SK-N-SH (cell line): ENCODE data around the gene DIAPH1. TPM values are rescaled to one million over a fixed set of nuclear protein-coding genes. Genes with fewer than 3 reads are reported as not detected.

Source experiments
- CTCF ChIA-PET: fragments of 300-600, 350-600 bp; formaldehyde crosslinking; extraction: SDS; loops from one replicate; lab custom pipeline; 2021; lab: Yijun Ruan, JAX
- POLR2A ChIA-PET: fragments of 350-600 bp; sonication (Branson Sonifier 250); formaldehyde crosslinking; extraction: SDS; loops from one replicate; lab custom pipeline; 2020; ENCODE audit warnings: antibody characterized with exemption, inconsistent platforms; lab: Yijun Ruan, JAX
- DNase-seq: peaks from one replicate; pipeline ENCODE4 v3.0.0; 2012
- H2AFZ ChIP-seq: fragments of 200-600 bp; sonication (generic); 2 replicates; pipeline ENCODE4 v1.8.1; 2016; ENCODE audit warnings: antibody characterized with exemption, mild to moderate bottlenecking, low read depth
- H3F3A ChIP-seq: fragments of 200-600 bp; sonication (generic); replicated peaks from 2 replicates; pipeline ENCODE3; 2016; ENCODE audit warnings: antibody characterized with exemption, mild to moderate bottlenecking; ENCODE audit not compliant: insufficient read depth
- H3K27ac ChIP-seq, 2 experiments: fragments of 200-500 bp in 1 of 2; fragments of 200-600 bp in 1 of 2; sonication (Bioruptor generic) in 1 of 2; sonication (generic), shearing (Covaris generic) in 1 of 2; 2 replicates each; pipeline versions ENCODE4 v1.5.1 to v1.6.1; 2014 to 2016; ENCODE audit warnings: low read depth in 2 of 2, inconsistent platforms in 1 of 2, low read length in 1 of 2, mild to moderate bottlenecking in 1 of 2, mixed read lengths in 1 of 2
- H3K27me3 ChIP-seq: fragments of 200-600 bp; sonication (generic), shearing (Covaris generic); 2 replicates; pipeline ENCODE4 v1.6.1; 2016; ENCODE audit warnings: mixed run types; ENCODE audit not compliant: insufficient read depth
- H3K36me3 ChIP-seq, 2 experiments: fragments of 200-500 bp in 1 of 2; fragments of 200-600 bp in 1 of 2; sonication (Bioruptor generic) in 1 of 2; sonication (generic) in 1 of 2; replicated peaks in 1 of 2; 2 replicates each; pipeline versions ENCODE3 to v1.5.1; 2014 to 2016; ENCODE audit warnings: low read length in 1 of 2, mild to moderate bottlenecking in 1 of 2; ENCODE audit not compliant: insufficient read depth in 2 of 2, control insufficient read depth in 1 of 2
- H3K4me1 ChIP-seq, 2 experiments: fragments of 200-500 bp in 1 of 2; fragments of 200-600 bp in 1 of 2; sonication (Bioruptor generic) in 1 of 2; sonication (generic), shearing (Covaris generic) in 1 of 2; 2 replicates each; pipeline versions ENCODE4 v1.5.1 to v1.6.1; 2014 to 2016; ENCODE audit warnings: low read depth in 1 of 2, low read length in 1 of 2, mixed run types in 1 of 2; ENCODE audit not compliant: insufficient read depth in 2 of 2, control insufficient read depth in 1 of 2
- H3K4me2 ChIP-seq: fragments of 200-600 bp; sonication (generic), shearing (Covaris generic); 2 replicates; pipeline ENCODE4 v1.6.1; 2017; ENCODE audit warnings: mixed run types
- H3K4me3 ChIP-seq, 2 experiments: fragments of 200-500 bp in 1 of 2; fragments of 200-600 bp in 1 of 2; sonication (Bioruptor generic) in 1 of 2; sonication (generic), shearing (Covaris generic) in 1 of 2; 2 replicates each; pipeline versions ENCODE4 v1.5.1 to v1.8.1; 2014 to 2016; ENCODE audit warnings: low read depth in 2 of 2, inconsistent platforms in 1 of 2, low read length in 1 of 2, mild to moderate bottlenecking in 1 of 2, mixed read lengths in 1 of 2, moderate library complexity in 1 of 2
- H3K79me2 ChIP-seq: fragments of 200-600 bp; sonication (generic); 2 replicates; pipeline ENCODE4 v1.8.1; 2017; ENCODE audit warnings: mild to moderate bottlenecking; ENCODE audit not compliant: insufficient read depth
- H3K9ac ChIP-seq: fragments of 200-600 bp; sonication (generic); 2 replicates; pipeline ENCODE4 v1.6.1; 2017; ENCODE audit warnings: mixed run types
- H3K9me2 ChIP-seq: fragments of 200-600 bp; sonication (generic); 2 replicates; pipeline ENCODE4 v1.6.1; 2017; ENCODE audit warnings: mixed run types
- H3K9me3 ChIP-seq: fragments of 200-600 bp; sonication (generic); 2 replicates; pipeline ENCODE4 v1.6.1; 2017; ENCODE audit warnings: mixed run types, mild to moderate bottlenecking, moderate library complexity
- H4K20me1 ChIP-seq: fragments of 200-600 bp; sonication (generic); 2 replicates; pipeline ENCODE4 v1.6.1; 2017; ENCODE audit warnings: mild to moderate bottlenecking, mixed run types; ENCODE audit not compliant: insufficient read depth
- CHD2 ChIP-seq: fragments of 150-350 bp; IDR thresholded peaks from 2 replicates; pipeline ENCODE4 v1.6.1; 2018; ENCODE audit warnings: low read length; ENCODE audit not compliant: partially characterized antibody
- ELF1 ChIP-seq: IDR thresholded peaks from 2 replicates; pipeline ENCODE4 v1.4.0; 2012
- EP300 ChIP-seq, 2 experiments: IDR thresholded peaks; 2 replicates each; pipeline versions ENCODE4 v1.4.0 to v1.6.1; 2012; ENCODE audit warnings: borderline replicate concordance in 1 of 2, low read depth in 1 of 2, low read length in 1 of 2
- EZH2phosphoT487 ChIP-seq: fragments of 200-600 bp; sonication (generic); IDR thresholded peaks from 2 replicates; pipeline ENCODE4 v1.6.1; 2017; ENCODE audit warnings: low read depth, mixed run types, mild to moderate bottlenecking, antibody characterized with exemption, moderate library complexity, borderline replicate concordance
- FOSL2 ChIP-seq: IDR thresholded peaks from 2 replicates; pipeline ENCODE4 v1.4.0; 2012; ENCODE audit warnings: low read depth, mild to moderate bottlenecking, moderate library complexity, borderline replicate concordance
- FOXJ3 ChIP-seq: sonication (generic); formaldehyde crosslinking; IDR thresholded peaks from 2 replicates; pipeline ENCODE4 v1.5.1; 2020; ENCODE audit warnings: mild to moderate bottlenecking, missing genetic modification reagents
- FOXM1 ChIP-seq: IDR thresholded peaks from 2 replicates; pipeline ENCODE4 v1.4.0; 2012; ENCODE audit warnings: low read depth, mild to moderate bottlenecking
- JUND ChIP-seq: IDR thresholded peaks from 2 replicates; pipeline ENCODE4 v1.4.0; 2012
- MEF2A ChIP-seq: IDR thresholded peaks from 2 replicates; pipeline ENCODE4 v1.4.0; 2012; ENCODE audit warnings: low read depth, borderline replicate concordance
- NRF1 ChIP-seq: IDR thresholded peaks from 2 replicates; pipeline ENCODE4 v1.6.1; 2012; ENCODE audit warnings: low read depth, mild to moderate bottlenecking, low read length
- POLR2AphosphoS5 ChIP-seq: IDR thresholded peaks from 2 replicates; pipeline ENCODE4 v1.6.1; 2012; ENCODE audit warnings: low read depth, low read length
- RAD21 ChIP-seq: IDR thresholded peaks from 2 replicates; pipeline ENCODE4 v1.6.1; 2012; ENCODE audit warnings: mild to moderate bottlenecking, low read length
- SIN3A ChIP-seq: IDR thresholded peaks from 2 replicates; pipeline ENCODE4 v1.6.1; 2012; ENCODE audit warnings: low read depth, mild to moderate bottlenecking, low read length, moderate library complexity, borderline replicate concordance
- SMC3 ChIP-seq: IDR thresholded peaks from 2 replicates; pipeline ENCODE4 v1.6.1; 2012; ENCODE audit warnings: low read depth, low read length, improper control_type of control experiment
- TEAD4 ChIP-seq: IDR thresholded peaks from 2 replicates; pipeline ENCODE4 v1.4.0; 2012; ENCODE audit warnings: mild to moderate bottlenecking, borderline replicate concordance; ENCODE audit not compliant: insufficient read depth
- WGBS: methylation state at CpG from one replicate; pipeline ENCODE4 v1.1.6; 2017; ENCODE audit warnings: low lambda C conversion rate; 5-methylcytosine and 5-hydroxymethylcytosine counted together
- polyA plus RNA-seq, 3 experiments: library from polyadenylated mRNA; depleted of rRNA; stranded (reverse); fragments of >200 nt; gene quantifications; 2 replicates each; pipeline ENCODE4 v1.2.3, GENCODE V29; 2012
- TF ChIP-seq, protein P1 (sequence below): IDR thresholded peaks from 2 replicates; pipeline ENCODE4 v1.4.0; 2012; ENCODE audit warnings: low read depth, borderline replicate concordance
- TF ChIP-seq, protein P2 (sequence below): IDR thresholded peaks from 2 replicates; pipeline ENCODE4; 2012
- TF ChIP-seq, protein P3 (sequence below): fragments of 150-350 bp; IDR thresholded peaks from 2 replicates; pipeline ENCODE4 v1.6.1; 2016; ENCODE audit warnings: mild to moderate bottlenecking, low read depth, low read length
- TF ChIP-seq, protein P4 (sequence below): fragments of 200-600 bp; sonication (generic); IDR thresholded peaks from 2 replicates; pipeline ENCODE4 v1.6.1; 2017; ENCODE audit warnings: antibody characterized with exemption, mild to moderate bottlenecking, moderate library complexity

DIAPH1 gene
- polyA plus RNA-seq, 1 of the 3 experiments (the other 2 are of a cell fraction) = 30.4 TPM

DNA sequence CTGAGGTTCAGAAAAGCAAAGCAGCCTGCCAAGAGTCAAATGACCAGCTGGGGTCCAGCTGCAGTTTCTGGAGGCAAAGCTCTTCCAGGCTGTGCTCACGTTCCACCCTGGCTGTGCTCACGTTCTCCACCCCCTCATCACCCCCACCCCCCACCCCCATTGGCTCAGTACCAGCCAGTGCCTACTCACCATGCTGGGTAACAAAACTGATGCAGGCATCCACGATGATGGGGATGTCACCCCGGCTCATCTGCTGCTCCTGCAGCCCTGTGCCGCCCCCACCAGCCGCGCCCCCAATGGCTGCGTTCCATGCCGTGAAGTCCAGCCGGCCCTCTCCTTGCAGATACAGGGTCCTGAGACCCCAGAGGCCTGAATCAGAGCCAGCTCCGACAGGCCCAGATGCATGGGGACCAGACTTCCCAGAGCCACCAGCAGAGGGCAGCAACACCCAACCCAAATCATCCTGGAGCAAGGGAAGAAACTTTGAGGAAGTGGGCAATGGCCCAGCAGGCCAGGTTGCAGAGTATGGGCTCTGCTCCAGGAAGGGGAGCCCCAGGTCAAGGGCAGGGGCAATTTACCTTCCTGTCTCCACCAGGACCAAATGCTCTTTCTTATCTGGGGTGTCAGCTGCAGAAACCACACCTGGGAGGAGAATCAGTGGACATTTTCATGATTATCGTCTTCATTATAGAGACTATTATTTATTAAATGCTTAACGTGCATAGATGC is 46.1 kb upstream of the DIAPH1 start:
- H3K79me2 ChIP-seq = no peaks in the 10 kb centered on the region
- 48% methylated on average over 8 of the region's 13 CpGs for WGBS
- POLR2A ChIA-PET = interaction anchor here (1.2 kb wide), 1 partner anchor 16 kb away, joined by 5 read pairs; no protein-coding TSS in a partner anchor

DNA sequence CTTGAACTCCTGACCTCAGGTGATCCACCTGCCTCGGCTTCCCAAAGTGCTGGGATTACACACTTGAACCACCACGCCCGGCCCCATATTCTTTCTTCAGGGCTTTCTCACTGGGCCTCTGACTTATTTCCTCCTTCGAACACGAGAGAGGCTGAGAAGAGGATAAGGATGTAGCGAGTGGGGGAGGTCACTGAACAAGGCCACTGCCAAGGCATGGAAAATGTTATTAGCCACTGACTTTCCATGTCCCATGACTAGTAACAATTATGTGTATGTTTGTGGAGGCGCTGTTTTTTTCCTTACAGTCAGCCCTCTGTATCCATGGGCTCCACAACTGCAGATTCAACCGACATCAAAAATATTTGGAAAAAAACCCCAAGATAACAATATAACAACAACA is 44.7 kb upstream of the DIAPH1 start:
- no peaks in the 10 kb centered on the region for H3K79me2 ChIP-seq
- TF ChIP-seq POLR2AphosphoS5 = no peak
- no peak for TF ChIP-seq EP300 (IDR thresholded peaks at IDR 0.05; ENCODE audit: borderline replicate concordance in 1 of 2, low read depth in 1 of 2, low read length in 1 of 2)
- no peak for TF ChIP-seq EZH2phosphoT487
- TF ChIP-seq FOXJ3 = no peak
- TF ChIP-seq FOSL2 = no peak
- TF ChIP-seq, protein P1, sequence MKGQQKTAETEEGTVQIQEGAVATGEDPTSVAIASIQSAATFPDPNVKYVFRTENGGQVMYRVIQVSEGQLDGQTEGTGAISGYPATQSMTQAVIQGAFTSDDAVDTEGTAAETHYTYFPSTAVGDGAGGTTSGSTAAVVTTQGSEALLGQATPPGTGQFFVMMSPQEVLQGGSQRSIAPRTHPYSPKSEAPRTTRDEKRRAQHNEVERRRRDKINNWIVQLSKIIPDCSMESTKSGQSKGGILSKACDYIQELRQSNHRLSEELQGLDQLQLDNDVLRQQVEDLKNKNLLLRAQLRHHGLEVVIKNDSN = no peak
- TF ChIP-seq, protein P2, sequence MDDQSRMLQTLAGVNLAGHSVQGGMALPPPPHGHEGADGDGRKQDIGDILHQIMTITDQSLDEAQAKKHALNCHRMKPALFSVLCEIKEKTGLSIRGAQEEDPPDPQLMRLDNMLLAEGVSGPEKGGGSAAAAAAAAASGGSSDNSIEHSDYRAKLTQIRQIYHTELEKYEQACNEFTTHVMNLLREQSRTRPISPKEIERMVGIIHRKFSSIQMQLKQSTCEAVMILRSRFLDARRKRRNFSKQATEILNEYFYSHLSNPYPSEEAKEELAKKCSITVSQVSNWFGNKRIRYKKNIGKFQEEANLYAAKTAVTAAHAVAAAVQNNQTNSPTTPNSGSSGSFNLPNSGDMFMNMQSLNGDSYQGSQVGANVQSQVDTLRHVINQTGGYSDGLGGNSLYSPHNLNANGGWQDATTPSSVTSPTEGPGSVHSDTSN = no peak
- no peak for TF ChIP-seq SIN3A
- TF ChIP-seq, protein P3, sequence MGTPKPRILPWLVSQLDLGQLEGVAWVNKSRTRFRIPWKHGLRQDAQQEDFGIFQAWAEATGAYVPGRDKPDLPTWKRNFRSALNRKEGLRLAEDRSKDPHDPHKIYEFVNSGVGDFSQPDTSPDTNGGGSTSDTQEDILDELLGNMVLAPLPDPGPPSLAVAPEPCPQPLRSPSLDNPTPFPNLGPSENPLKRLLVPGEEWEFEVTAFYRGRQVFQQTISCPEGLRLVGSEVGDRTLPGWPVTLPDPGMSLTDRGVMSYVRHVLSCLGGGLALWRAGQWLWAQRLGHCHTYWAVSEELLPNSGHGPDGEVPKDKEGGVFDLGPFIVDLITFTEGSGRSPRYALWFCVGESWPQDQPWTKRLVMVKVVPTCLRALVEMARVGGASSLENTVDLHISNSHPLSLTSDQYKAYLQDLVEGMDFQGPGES = no peak
- no peak for TF ChIP-seq JUND
- TF ChIP-seq TEAD4 = no peak
- no peak for TF ChIP-seq RAD21
- no peak for TF ChIP-seq CHD2
- H3K27me3 ChIP-seq = no peaks in the 10 kb centered on the region
- H3K9ac ChIP-seq = no peak overlapping the region
- H3F3A ChIP-seq = peaks cover 6% of the 10 kb centered on the region
- H2AFZ ChIP-seq = no peak overlapping the region
- no peak overlapping the region for H3K4me2 ChIP-seq
- no peaks in the 10 kb centered on the region for H3K9me2 ChIP-seq
- POLR2A ChIA-PET = interaction anchor here (0.5 kb wide), 1 partner anchor 12 kb away, joined by 3 read pairs; no protein-coding TSS in a partner anchor
- H3K4me1 ChIP-seq = no peaks in the 10 kb centered on the region; a peak in 1 of 4 replicates
- H4K20me1 ChIP-seq = no peaks in the 10 kb centered on the region
- H3K36me3 ChIP-seq = peaks cover 25 to 29% of the 10 kb centered on the region in 2 experiments
- H3K9me3 ChIP-seq = no peaks in the 10 kb centered on the region
- DNase-seq = no peak
- 97% methylated on average over 8 of the region's 8 CpGs for WGBS
- H3K27ac ChIP-seq = no peak overlapping the region
- CTCF ChIA-PET = interaction anchor here (0.6 to 3.4 kb wide), 6 partner anchors 11 to 873 kb away, joined by 3 to 36 read pairs (median 3); partner anchors contain the start of gene FCHSD1
- H3K4me3 ChIP-seq = no peak overlapping the region

More for the DNA sequence above, 46.1 kb upstream of the DIAPH1 start:
- Histone ChIP-seq H3K9ac (no peak overlapping the region), H3K36me3 (peaks cover 20 to 33% of the 10 kb centered on the region in 2 experiments), H3F3A (peaks cover 6% of the 10 kb centered on the region), H3K4me2 (no peak overlapping the region), H2AFZ (no peak overlapping the region), H3K4me1 (no peaks in the 10 kb centered on the region; a peak in 1 of 4 replicates), H3K27me3 (no peaks in the 10 kb centered on the region), H3K4me3 (no peak overlapping the region; a peak in 1 of 4 replicates), H3K27ac (no peak overlapping the region), H3K9me3 (no peaks in the 10 kb centered on the region), H3K9me2 (no peaks in the 10 kb centered on the region), H4K20me1 (no peaks in the 10 kb centered on the region)
- peak; percentile 90 for DNase-seq
- TF ChIP-seq, protein P4, sequence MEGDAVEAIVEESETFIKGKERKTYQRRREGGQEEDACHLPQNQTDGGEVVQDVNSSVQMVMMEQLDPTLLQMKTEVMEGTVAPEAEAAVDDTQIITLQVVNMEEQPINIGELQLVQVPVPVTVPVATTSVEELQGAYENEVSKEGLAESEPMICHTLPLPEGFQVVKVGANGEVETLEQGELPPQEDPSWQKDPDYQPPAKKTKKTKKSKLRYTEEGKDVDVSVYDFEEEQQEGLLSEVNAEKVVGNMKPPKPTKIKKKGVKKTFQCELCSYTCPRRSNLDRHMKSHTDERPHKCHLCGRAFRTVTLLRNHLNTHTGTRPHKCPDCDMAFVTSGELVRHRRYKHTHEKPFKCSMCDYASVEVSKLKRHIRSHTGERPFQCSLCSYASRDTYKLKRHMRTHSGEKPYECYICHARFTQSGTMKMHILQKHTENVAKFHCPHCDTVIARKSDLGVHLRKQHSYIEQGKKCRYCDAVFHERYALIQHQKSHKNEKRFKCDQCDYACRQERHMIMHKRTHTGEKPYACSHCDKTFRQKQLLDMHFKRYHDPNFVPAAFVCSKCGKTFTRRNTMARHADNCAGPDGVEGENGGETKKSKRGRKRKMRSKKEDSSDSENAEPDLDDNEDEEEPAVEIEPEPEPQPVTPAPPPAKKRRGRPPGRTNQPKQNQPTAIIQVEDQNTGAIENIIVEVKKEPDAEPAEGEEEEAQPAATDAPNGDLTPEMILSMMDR = peak; percentile 89
- TF ChIP-seq ELF1 (peak; percentile 52; the same call in 1 of the 2 replicates), FOXM1 (no peak), MEF2A (no peak), NRF1 (no peak), RAD21 (peak; percentile 83), SMC3 (peak; percentile 67), FOXJ3 (no peak)
- CTCF ChIA-PET = interaction anchor here (0.6 to 3.4 kb wide), 42 partner anchors 8 to 333 kb away, joined by 3 to 55 read pairs (median 4); partner anchors contain the start of genes DIAPH1, FCHSD1, PCDH1 and PCDH12
